Ectodermal cell (in vitro differentiated cells): ENCODE measurements around the gene TMC6.

ENCODE experiments used
- H3K27ac ChIP-seq: 2 replicates; pipeline ENCODE4 v1.7.0; 2013; ENCODE audit warnings: mild to moderate bottlenecking, low read depth, low read length; ENCODE audit not compliant: insufficient read depth, poor library complexity, severe bottlenecking
- H3K27me3 ChIP-seq: 2 replicates; pipeline ENCODE4 v1.7.0; 2013; ENCODE audit warnings: mild to moderate bottlenecking, low read length; ENCODE audit not compliant: insufficient read depth, control insufficient read depth, poor library complexity, severe bottlenecking
- H3K36me3 ChIP-seq: one replicate; pipeline ENCODE4 v1.7.0; 2013; ENCODE audit warnings: low read length; ENCODE audit not compliant: control insufficient read depth, insufficient read depth
- H3K4me1 ChIP-seq: one replicate; pipeline ENCODE4 v1.7.0; 2013; ENCODE audit warnings: low read length; ENCODE audit not compliant: control insufficient read depth, insufficient read depth
- H3K4me3 ChIP-seq: 2 replicates; pipeline ENCODE4 v1.7.0; 2013; ENCODE audit warnings: low read depth, low read length, control low read depth; ENCODE audit not compliant: insufficient read depth
- H3K9me3 ChIP-seq: 2 replicates; pipeline ENCODE4 v1.7.0; 2013; ENCODE audit warnings: mild to moderate bottlenecking, low read length, moderate library complexity; ENCODE audit not compliant: control insufficient read depth
- WGBS, 2 experiments: methylation state at CpG; one replicate each; pipeline ENCODE4 v1.1.7; 2013; ENCODE audit warnings: missing lambda C conversion rate in 2 of 2; 5-methylcytosine and 5-hydroxymethylcytosine counted together

Gene TMC6

GRCh38 chr17:78151514-78152008, 23.0 kb upstream of the TMC6 start:
- no peaks in the 10 kb centered on the region for H3K27me3 ChIP-seq
- no peak overlapping the region for H3K4me3 ChIP-seq
- 88 to 93% methylated on average over 7 of the region's 7 CpGs for WGBS, 2 experiments
- H3K9me3 ChIP-seq, result no peaks in the 10 kb centered on the region
- H3K4me1 ChIP-seq, result no peaks in the 10 kb centered on the region
- H3K36me3 ChIP-seq, result no peaks in the 10 kb centered on the region
- H3K27ac ChIP-seq, result no peak overlapping the region

GRCh38 chr17:78148286-78149016, 19.9 kb upstream of the TMC6 start:
- Histone ChIP-seq H3K4me1 (no peaks in the 10 kb centered on the region), H3K27me3 (no peaks in the 10 kb centered on the region), H3K27ac (no peak overlapping the region), H3K9me3 (no peaks in the 10 kb centered on the region), H3K36me3 (no peaks in the 10 kb centered on the region), H3K4me3 (no peak overlapping the region)
- WGBS, 2 experiments, result 93 to 94% methylated on average over 14 of the region's 14 CpGs

GRCh38 chr17:78147315-78147998, 18.9 kb upstream of the TMC6 start:
- no peaks in the 10 kb centered on the region for H3K9me3 ChIP-seq
- WGBS, 2 experiments, result 79 to 82% methylated on average over 8 of the region's 8 CpGs
- H3K36me3 ChIP-seq, result no peaks in the 10 kb centered on the region
- H3K4me3 ChIP-seq, result no peak overlapping the region
- H3K27me3 ChIP-seq, result no peaks in the 10 kb centered on the region
- H3K27ac ChIP-seq, result no peak overlapping the region
- H3K4me1 ChIP-seq, result no peaks in the 10 kb centered on the region

GRCh38 chr17:78146881-78147280, 18.3 kb upstream of the TMC6 start:
- H3K36me3 ChIP-seq, result no peaks in the 10 kb centered on the region
- 89 to 92% methylated on average over 6 of the region's 6 CpGs for WGBS, 2 experiments
- H3K27me3 ChIP-seq, result no peaks in the 10 kb centered on the region
- no peak overlapping the region for H3K27ac ChIP-seq
- no peaks in the 10 kb centered on the region for H3K9me3 ChIP-seq
- no peaks in the 10 kb centered on the region for H3K4me1 ChIP-seq
- H3K4me3 ChIP-seq, result no peak overlapping the region

GRCh38 chr17:78146471-78146869, 17.9 kb upstream of the TMC6 start:
- H3K27me3 ChIP-seq, result no peaks in the 10 kb centered on the region
- H3K27ac ChIP-seq, result no peak overlapping the region
- no peaks in the 10 kb centered on the region for H3K9me3 ChIP-seq
- WGBS, 2 experiments, result 92 to 94% methylated on average over 7 of the region's 7 CpGs
- H3K4me3 ChIP-seq, result no peak overlapping the region
- H3K36me3 ChIP-seq, result no peaks in the 10 kb centered on the region
- no peaks in the 10 kb centered on the region for H3K4me1 ChIP-seq

GRCh38 chr17:78144736-78145641, 16.4 kb upstream of the TMC6 start:
- Histone ChIP-seq H3K4me1 (no peaks in the 10 kb centered on the region), H3K36me3 (no peaks in the 10 kb centered on the region), H3K9me3 (no peaks in the 10 kb centered on the region), H3K4me3 (no peak overlapping the region), H3K27ac (no peak overlapping the region), H3K27me3 (no peaks in the 10 kb centered on the region)
- WGBS, 2 experiments, result 92 to 93% methylated on average over 18 of the region's 18 CpGs

GRCh38 chr17:78144147-78144719, 15.7 kb upstream of the TMC6 start:
- H3K36me3 ChIP-seq, result no peaks in the 10 kb centered on the region
- no peaks in the 10 kb centered on the region for H3K9me3 ChIP-seq
- H3K4me1 ChIP-seq, result no peaks in the 10 kb centered on the region
- no peak overlapping the region for H3K27ac ChIP-seq
- no peak overlapping the region for H3K4me3 ChIP-seq
- no peaks in the 10 kb centered on the region for H3K27me3 ChIP-seq
- WGBS, 2 experiments, result 85 to 89% methylated on average over 11 of the region's 11 CpGs

GRCh38 chr17:78143214-78144146, 14.9 kb upstream of the TMC6 start:
- H3K9me3 ChIP-seq, result no peaks in the 10 kb centered on the region
- no peaks in the 10 kb centered on the region for H3K27me3 ChIP-seq
- no peaks in the 10 kb centered on the region for H3K4me1 ChIP-seq
- no peaks in the 10 kb centered on the region for H3K36me3 ChIP-seq
- no peak overlapping the region for H3K27ac ChIP-seq
- whole genome bisulfite sequencing, 2 experiments, result 92% methylated on average over 21 of the region's 21 CpGs
- no peak overlapping the region for H3K4me3 ChIP-seq

GRCh38 chr17:78142119-78142861, 13.7 kb upstream of the TMC6 start:
- no peaks in the 10 kb centered on the region for H3K36me3 ChIP-seq
- no peak overlapping the region for H3K4me3 ChIP-seq
- H3K27ac ChIP-seq, result no peak overlapping the region
- 91 to 92% methylated on average over 16 of the region's 16 CpGs for WGBS, 2 experiments
- H3K4me1 ChIP-seq, result no peaks in the 10 kb centered on the region
- no peaks in the 10 kb centered on the region for H3K27me3 ChIP-seq
- no peaks in the 10 kb centered on the region for H3K9me3 ChIP-seq
